LNCaP clone FGC (cell line): Measurements from ENCODE around the gene MAN2B2.
A peak's percentile ranks its signal among the peaks of the same experiment; 100 is the strongest.

Experiments used
- DNase-seq: peaks from one replicate; pipeline ENCODE4 v3.0.0-alpha.2; 2011; ENCODE audit warnings: low read depth
- H3K4me3 ChIP-seq: 2 replicates; pipeline ENCODE4 v1.5.1; 2011; ENCODE audit warnings: mild to moderate bottlenecking, low read depth, low read length, control low read depth
- CTCF ChIP-seq: IDR thresholded peaks from 2 replicates; pipeline ENCODE4 v1.5.1; 2012; ENCODE audit warnings: mild to moderate bottlenecking; ENCODE audit not compliant: control insufficient read depth, insufficient read depth; ENCODE audit errors: extremely low read depth

MAN2B2 gene

DNA sequence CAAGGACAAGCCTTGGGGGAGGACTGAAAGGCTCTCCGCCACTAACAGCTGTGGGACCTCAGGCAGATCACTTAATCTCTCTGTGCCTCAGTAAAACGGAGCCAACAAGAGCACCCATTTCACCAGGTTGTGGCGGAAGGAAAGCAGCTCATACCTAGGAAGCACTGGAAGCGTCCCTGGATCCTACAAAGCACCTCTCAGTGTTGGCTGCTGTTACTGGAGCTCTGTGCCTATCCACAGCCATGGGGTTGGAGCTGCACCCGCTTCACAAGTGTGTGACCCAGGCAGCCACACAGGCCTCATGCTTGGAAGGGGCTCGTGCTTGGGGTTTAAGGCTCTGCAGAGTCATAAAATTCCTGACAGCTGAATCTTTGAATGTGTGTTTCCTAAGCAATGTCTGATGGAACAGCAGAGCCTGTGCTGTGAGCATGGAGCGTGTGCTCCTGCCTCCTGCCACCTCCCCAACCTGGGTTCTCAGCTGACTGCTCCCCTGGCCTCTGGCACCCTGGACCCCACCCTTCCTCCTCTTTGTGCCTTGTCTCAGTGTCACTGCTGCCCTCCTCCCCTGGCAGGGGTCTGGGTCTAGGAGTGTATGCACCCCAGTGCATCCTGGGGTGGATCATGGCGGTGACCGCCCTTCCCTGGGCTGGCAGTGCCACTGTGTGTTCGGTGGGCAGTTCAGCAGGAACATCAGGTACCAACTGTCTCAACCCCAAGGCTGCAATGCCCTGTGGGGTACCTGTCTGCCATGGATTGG lies 14.4 kb upstream of the MAN2B2 start:
- H3K4me3 ChIP-seq = no peak overlapping the region
- TF ChIP-seq CTCF = no peak
- DNase-seq = no peak

DNA sequence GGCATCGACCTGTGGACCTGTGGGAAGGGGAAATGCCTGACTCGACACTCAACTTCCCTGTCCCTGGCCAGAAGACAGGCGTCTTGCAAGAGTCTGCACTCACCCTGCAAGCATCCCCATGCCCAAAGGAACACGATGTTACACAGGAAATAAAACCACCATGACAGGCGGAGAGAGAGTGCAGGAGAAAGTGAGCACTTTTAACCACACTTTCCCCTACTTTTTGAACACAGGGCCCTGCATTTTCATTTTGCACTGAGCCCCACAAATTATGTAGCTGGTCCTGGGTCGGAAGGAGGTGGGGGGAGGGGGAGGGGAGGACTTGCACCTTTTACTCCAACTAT lies 13.8 kb upstream of the MAN2B2 start:
- no peak for TF ChIP-seq CTCF
- no peak overlapping the region for H3K4me3 ChIP-seq
- DNase-seq = no peak

DNA sequence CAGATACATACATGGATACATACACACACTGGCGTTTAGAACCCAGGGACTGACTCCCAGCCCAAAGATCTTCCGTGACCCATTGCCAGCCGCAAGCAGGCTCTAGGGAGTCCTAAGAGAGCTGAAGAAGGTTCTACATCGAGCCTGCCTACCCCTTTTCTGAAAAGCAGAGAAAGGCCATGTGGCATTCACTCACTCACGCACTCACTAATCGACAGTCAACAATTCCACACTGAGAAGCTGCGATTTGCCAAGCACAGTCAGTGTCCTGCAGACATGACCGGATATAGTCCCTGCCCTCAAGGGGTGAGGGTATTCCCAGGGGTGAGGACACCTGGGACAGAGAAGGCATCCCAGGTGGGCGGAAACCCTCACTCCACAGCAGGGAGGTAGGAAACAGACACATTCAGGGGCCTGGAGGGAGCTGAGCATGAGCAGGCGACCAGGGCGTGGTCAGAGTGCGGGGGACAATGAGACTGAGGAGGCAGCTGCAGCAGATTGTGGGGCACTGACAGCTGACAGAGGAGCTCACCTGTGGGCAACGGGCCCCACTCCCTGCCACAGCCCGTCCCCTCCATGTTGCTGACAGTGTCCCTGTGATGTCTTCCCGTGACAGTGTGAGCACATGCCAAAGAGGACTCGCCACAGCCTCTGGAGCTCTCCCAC lies 13.2 kb upstream of the MAN2B2 start:
- no peak for DNase-seq
- TF ChIP-seq CTCF = no peak
- no peak overlapping the region for H3K4me3 ChIP-seq

- no peak overlapping the region for H3K4me3 ChIP-seq
- no peak for DNase-seq
- TF ChIP-seq CTCF = no peak
These were observed 11.8 kb upstream of the MAN2B2 start for GRCh38 chr4:6562931-6563901.

GRCh38 chr4:6563935-6564645 lies 10.9 kb upstream of the MAN2B2 start:
- TF ChIP-seq CTCF = no peak
- no peak for DNase-seq
- 0 out of 2 replicates have a peak overlapping the region, but pooled peaks have one; percentile 13 for H3K4me3 ChIP-seq

GRCh38 chr4:6565691-6566390 lies 9.1 kb upstream of the MAN2B2 start:
- TF ChIP-seq CTCF = no peak
- no peak overlapping the region for H3K4me3 ChIP-seq
- DNase-seq = no peak
